Measurements from ENCODE around the gene WDFY2.
"Not testable (repeated sequence)": the region's sequence is repeated elsewhere in the genome, so short reads cannot be mapped to it uniquely, and the experiment has no call there.

WDFY2 gene

GRCh38 chr13:51591938-51592337 is 7.7 kb downstream of the WDFY2 start:
- H3K4me1 ChIP-seq (ENCODE audit: control insufficient read depth, insufficient read depth, low read length): peaks cover 41% of the 10 kb centered on the region
- H3K9me3 ChIP-seq (ENCODE audit: control insufficient read depth, insufficient read depth, low read length); H3K36me3 ChIP-seq (ENCODE audit: control insufficient read depth, insufficient read depth, low read length); H3K9ac ChIP-seq (ENCODE audit: low read depth, low read length); H3K27me3 ChIP-seq (ENCODE audit: control insufficient read depth, insufficient read depth, low read length); H3K4me3 ChIP-seq (ENCODE audit: low read depth, low read length): not testable (repeated sequence)

DNA sequence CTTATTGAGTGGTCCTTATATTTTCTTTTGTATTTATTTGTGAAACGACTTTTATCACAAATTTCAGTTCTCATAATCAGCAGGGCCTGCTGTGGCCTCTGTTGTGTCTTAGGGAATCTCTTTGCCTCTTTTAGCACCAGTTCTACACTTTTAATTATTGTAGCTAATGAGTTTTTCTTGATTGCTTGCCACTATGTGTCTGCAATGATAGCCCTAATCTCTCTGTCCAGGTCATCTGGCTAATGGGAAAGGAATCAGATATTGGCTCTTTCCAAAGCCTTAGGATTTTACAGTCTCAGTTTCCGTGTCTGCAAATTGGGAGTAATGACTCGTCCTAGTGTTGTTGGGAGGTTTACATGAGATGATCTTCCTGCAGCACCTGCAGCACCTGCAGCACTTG is 10.2 kb downstream of the WDFY2 start:
- Histone ChIP-seq H3K9me3 (ENCODE audit: control insufficient read depth, insufficient read depth, low read length) (no peaks in the 10 kb centered on the region), H3K36me3 (ENCODE audit: control insufficient read depth, insufficient read depth, low read length) (no peaks in the 10 kb centered on the region), H3K4me1 (ENCODE audit: control insufficient read depth, insufficient read depth, low read length) (peaks cover 30% of the 10 kb centered on the region), H3K4me3 (ENCODE audit: low read depth, low read length) (no peak overlapping the region), H3K27me3 (ENCODE audit: control insufficient read depth, insufficient read depth, low read length) (no peaks in the 10 kb centered on the region), H3K9ac (ENCODE audit: low read depth, low read length) (no peak overlapping the region)

GRCh38 chr13:51595416-51595815 is 11.2 kb downstream of the WDFY2 start:
- no peaks in the 10 kb centered on the region for H3K27me3 ChIP-seq (ENCODE audit: control insufficient read depth, insufficient read depth, low read length)
- H3K36me3 ChIP-seq (ENCODE audit: control insufficient read depth, insufficient read depth, low read length): no peaks in the 10 kb centered on the region
- no peaks in the 10 kb centered on the region for H3K9me3 ChIP-seq (ENCODE audit: control insufficient read depth, insufficient read depth, low read length)
- H3K4me1 ChIP-seq (ENCODE audit: control insufficient read depth, insufficient read depth, low read length): peaks cover 21% of the 10 kb centered on the region
- H3K9ac ChIP-seq (ENCODE audit: low read depth, low read length): no peak overlapping the region
- H3K4me3 ChIP-seq (ENCODE audit: low read depth, low read length): no peak overlapping the region

DNA sequence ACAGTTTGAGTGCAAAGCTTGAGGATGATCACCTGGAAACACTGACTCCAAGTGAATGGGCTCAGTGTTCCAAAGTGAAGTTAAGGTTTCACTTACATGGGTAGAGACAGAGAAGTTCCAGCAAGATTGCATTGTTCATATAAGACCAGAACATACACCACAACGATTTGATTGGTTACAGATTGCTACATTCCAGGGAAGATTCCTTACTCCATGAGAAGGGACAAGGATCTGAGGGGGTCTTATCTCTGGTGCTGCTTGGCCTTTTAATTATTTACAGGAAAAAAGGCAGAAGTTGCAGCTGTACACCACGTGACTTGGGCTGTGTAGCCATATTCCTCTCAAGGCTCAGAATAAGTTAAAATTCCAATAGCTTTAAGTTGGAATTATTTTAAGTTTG is 12.3 kb downstream of the WDFY2 start:
- no peak overlapping the region for H3K4me3 ChIP-seq (ENCODE audit: low read depth, low read length)
- no peaks in the 10 kb centered on the region for H3K27me3 ChIP-seq (ENCODE audit: control insufficient read depth, insufficient read depth, low read length)
- no peaks in the 10 kb centered on the region for H3K36me3 ChIP-seq (ENCODE audit: control insufficient read depth, insufficient read depth, low read length)
- H3K4me1 ChIP-seq (ENCODE audit: control insufficient read depth, insufficient read depth, low read length): peaks cover 18% of the 10 kb centered on the region
- no peaks in the 10 kb centered on the region for H3K9me3 ChIP-seq (ENCODE audit: control insufficient read depth, insufficient read depth, low read length)
- no peak overlapping the region for H3K9ac ChIP-seq (ENCODE audit: low read depth, low read length)

GRCh38 chr13:51599444-51600176 is 15.3 kb downstream of the WDFY2 start:
- Histone ChIP-seq H3K9ac (ENCODE audit: low read depth, low read length) (no peak overlapping the region), H3K9me3 (ENCODE audit: control insufficient read depth, insufficient read depth, low read length) (no peaks in the 10 kb centered on the region), H3K4me1 (ENCODE audit: control insufficient read depth, insufficient read depth, low read length) (peaks cover 17% of the 10 kb centered on the region), H3K27me3 (ENCODE audit: control insufficient read depth, insufficient read depth, low read length) (no peaks in the 10 kb centered on the region), H3K36me3 (ENCODE audit: control insufficient read depth, insufficient read depth, low read length) (no peaks in the 10 kb centered on the region), H3K4me3 (ENCODE audit: low read depth, low read length) (no peak overlapping the region)

- Histone ChIP-seq H3K27me3 (ENCODE audit: control insufficient read depth, insufficient read depth, low read length) (no peaks in the 10 kb centered on the region), H3K9me3 (ENCODE audit: control insufficient read depth, insufficient read depth, low read length) (no peaks in the 10 kb centered on the region), H3K36me3 (ENCODE audit: control insufficient read depth, insufficient read depth, low read length) (no peaks in the 10 kb centered on the region), H3K9ac (ENCODE audit: low read depth, low read length) (no peak overlapping the region), H3K4me3 (ENCODE audit: low read depth, low read length) (no peak overlapping the region), H3K4me1 (ENCODE audit: control insufficient read depth, insufficient read depth, low read length) (peaks cover 8% of the 10 kb centered on the region)
Measured at GRCh38 chr13:51600703-51601102, 16.4 kb downstream of the WDFY2 start.

DNA sequence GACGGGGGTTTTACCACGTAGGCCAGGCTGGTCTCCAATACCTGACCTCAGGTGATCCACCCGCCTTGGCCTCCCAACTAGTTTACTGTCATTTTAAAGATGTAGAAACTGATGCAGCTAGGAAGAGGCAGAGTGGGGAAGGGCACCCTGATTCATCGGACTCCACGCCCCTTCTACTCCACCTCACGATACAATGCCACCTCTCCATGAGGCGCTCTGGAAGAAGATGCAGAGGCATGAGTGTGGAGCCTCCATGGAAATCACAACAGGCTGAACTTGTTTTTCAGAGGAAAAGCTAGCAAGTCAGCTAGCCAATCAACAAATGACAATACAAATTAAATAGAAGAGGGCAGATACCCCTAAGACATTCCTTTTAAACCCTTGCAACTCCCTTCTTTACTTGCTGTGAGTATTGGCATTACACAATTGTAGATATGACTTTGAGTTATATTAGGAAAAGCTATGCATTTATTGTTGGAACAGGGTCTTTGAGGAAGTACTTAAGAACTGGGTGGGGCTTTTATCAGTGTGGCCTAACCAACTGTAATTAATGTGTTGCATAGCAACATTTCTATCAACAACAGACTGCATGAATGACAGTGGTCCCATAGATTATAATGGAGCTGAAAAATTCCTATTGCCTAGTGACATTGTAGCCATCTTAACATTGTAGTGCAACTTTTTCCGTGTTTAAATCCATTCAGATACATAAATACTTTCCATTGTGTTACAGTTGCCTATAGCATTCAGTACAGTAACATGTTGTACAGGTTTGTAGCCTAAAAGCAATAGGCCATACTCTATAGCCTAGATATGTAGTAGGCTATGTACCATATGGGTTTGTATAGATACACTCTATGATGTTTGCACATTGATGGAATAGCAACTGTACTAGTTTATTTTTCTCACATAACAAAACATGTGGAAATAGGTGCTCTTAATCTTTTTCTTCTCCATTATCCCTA is 17.6 kb downstream of the WDFY2 start:
- H3K27me3 ChIP-seq (ENCODE audit: control insufficient read depth, insufficient read depth, low read length): no peaks in the 10 kb centered on the region
- no peaks in the 10 kb centered on the region for H3K36me3 ChIP-seq (ENCODE audit: control insufficient read depth, insufficient read depth, low read length)
- H3K4me3 ChIP-seq (ENCODE audit: low read depth, low read length): no peak overlapping the region
- H3K4me1 ChIP-seq (ENCODE audit: control insufficient read depth, insufficient read depth, low read length): peaks cover 4% of the 10 kb centered on the region
- no peak overlapping the region for H3K9ac ChIP-seq (ENCODE audit: low read depth, low read length)
- H3K9me3 ChIP-seq (ENCODE audit: control insufficient read depth, insufficient read depth, low read length): no peaks in the 10 kb centered on the region

GRCh38 chr13:51603716-51604115 is 19.5 kb downstream of the WDFY2 start:
- Histone ChIP-seq H3K9ac (ENCODE audit: low read depth, low read length) (no peak overlapping the region), H3K9me3 (ENCODE audit: control insufficient read depth, insufficient read depth, low read length) (no peaks in the 10 kb centered on the region), H3K4me1 (ENCODE audit: control insufficient read depth, insufficient read depth, low read length) (no peaks in the 10 kb centered on the region), H3K36me3 (ENCODE audit: control insufficient read depth, insufficient read depth, low read length) (no peaks in the 10 kb centered on the region), H3K4me3 (ENCODE audit: low read depth, low read length) (no peak overlapping the region), H3K27me3 (ENCODE audit: control insufficient read depth, insufficient read depth, low read length) (no peaks in the 10 kb centered on the region)

GRCh38 chr13:51605698-51606097 is 21.4 kb downstream of the WDFY2 start:
- H3K4me3 ChIP-seq (ENCODE audit: low read depth, low read length): no peak overlapping the region
- H3K9me3 ChIP-seq (ENCODE audit: control insufficient read depth, insufficient read depth, low read length): no peaks in the 10 kb centered on the region
- H3K9ac ChIP-seq (ENCODE audit: low read depth, low read length): no peak overlapping the region
- H3K27me3 ChIP-seq (ENCODE audit: control insufficient read depth, insufficient read depth, low read length): no peaks in the 10 kb centered on the region
- peaks cover 4% of the 10 kb centered on the region for H3K4me1 ChIP-seq (ENCODE audit: control insufficient read depth, insufficient read depth, low read length)
- no peaks in the 10 kb centered on the region for H3K36me3 ChIP-seq (ENCODE audit: control insufficient read depth, insufficient read depth, low read length)

DNA sequence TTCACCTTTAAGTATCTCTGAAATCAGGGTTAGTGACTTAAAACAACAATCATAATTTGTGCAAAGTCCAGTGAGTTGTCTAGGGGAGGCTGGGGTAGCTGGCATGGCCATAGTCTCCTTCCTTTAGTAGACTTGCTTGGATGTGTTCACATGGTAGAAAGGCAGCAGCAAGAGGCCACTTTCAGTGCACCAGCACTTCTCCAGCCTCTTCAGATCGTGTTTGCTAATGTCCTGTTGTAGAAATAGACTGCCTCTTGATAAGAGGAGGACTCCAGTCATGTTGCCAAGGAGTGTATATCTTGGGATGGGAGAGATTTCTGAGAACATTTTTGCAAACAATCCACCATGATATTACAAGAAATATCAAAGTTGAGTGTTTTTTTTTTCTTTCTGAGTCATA is 22.9 kb downstream of the WDFY2 start:
- Histone ChIP-seq H3K9ac (ENCODE audit: low read depth, low read length) (no peak overlapping the region), H3K36me3 (ENCODE audit: control insufficient read depth, insufficient read depth, low read length) (no peaks in the 10 kb centered on the region), H3K27me3 (ENCODE audit: control insufficient read depth, insufficient read depth, low read length) (no peaks in the 10 kb centered on the region), H3K4me1 (ENCODE audit: control insufficient read depth, insufficient read depth, low read length) (peaks cover 4% of the 10 kb centered on the region), H3K4me3 (ENCODE audit: low read depth, low read length) (no peak overlapping the region), H3K9me3 (ENCODE audit: control insufficient read depth, insufficient read depth, low read length) (no peaks in the 10 kb centered on the region)

DNA sequence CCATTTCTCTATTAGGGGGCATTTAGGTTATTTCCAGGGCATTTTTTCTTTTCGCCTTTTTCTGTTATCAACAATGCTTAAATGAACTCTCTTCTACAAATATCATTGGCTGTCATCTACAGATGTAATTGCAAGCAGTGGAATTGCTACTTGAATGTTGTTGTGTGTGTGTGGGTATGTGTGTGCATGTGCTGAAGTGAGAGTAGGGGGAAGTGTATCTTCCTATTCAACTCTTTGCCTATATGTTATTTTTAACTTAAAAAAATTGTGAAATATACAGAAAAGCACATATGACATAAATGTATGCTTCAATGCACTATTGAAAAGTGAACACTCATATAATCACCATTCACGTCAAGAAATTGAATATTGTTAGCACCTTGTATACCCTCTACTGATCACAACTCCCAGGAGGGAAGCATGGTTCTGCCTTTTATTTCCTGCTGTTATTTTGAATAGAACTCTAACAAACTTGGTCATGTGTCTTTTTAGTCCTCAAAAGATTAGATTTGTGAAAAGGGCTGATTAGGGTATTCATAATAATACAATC is 24.7 kb downstream of the WDFY2 start:
- Histone ChIP-seq H3K9me3 (ENCODE audit: control insufficient read depth, insufficient read depth, low read length) (no peaks in the 10 kb centered on the region), H3K36me3 (ENCODE audit: control insufficient read depth, insufficient read depth, low read length) (no peaks in the 10 kb centered on the region), H3K27me3 (ENCODE audit: control insufficient read depth, insufficient read depth, low read length) (no peaks in the 10 kb centered on the region), H3K4me1 (ENCODE audit: control insufficient read depth, insufficient read depth, low read length) (peaks cover 4% of the 10 kb centered on the region), H3K9ac (ENCODE audit: low read depth, low read length) (no peak overlapping the region), H3K4me3 (ENCODE audit: low read depth, low read length) (no peak overlapping the region)
